Peyer's patch (tissue), 4 donors: ENCODE results near the gene PROZ.

ENCODE experiments used
- CTCF ChIP-seq, 6 experiments: fragments of 450-650 bp in 4 of 6; fragments of 200-600 bp in 2 of 6; sonication (generic) in 1 of 6; IDR thresholded peaks; one replicate each; pipeline ENCODE4 v1.5.1; 2017 to 2019; ENCODE audit warnings: antibody characterized with exemption in 6 of 6, mild to moderate bottlenecking in 3 of 6, moderate library complexity in 1 of 6
- POLR2A ChIP-seq, 2 donors: fragments of 450-650 bp; IDR thresholded peaks; one replicate each; pipeline ENCODE4 v1.5.1; 2017; ENCODE audit warnings: antibody characterized with exemption in 2 of 2, mild to moderate bottlenecking in 2 of 2, moderate library complexity in 2 of 2

DNA sequence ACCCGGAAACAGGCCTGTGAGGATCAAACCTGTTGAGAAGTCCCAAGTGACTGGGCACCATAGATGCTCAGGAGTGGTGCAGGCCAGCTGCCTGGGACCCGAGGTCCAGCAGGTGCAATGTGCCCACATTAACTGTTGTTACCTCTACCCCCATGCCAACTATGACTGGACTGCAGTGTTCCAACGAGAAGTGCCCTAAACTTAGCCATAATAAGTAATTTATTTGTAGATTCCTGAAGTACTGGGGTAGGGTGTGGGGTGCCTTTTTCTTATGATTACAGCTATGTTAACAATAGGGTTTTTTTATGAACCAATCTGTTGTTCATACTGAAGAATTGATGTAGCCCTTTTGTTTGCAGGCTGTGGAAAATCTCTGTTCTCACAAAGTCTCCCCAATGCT lies 60.1 kb downstream of the PROZ start:
- TF ChIP-seq CTCF (IDR thresholded peaks at IDR 0.05) (no peak), POLR2A (IDR thresholded peaks at IDR 0.05) (no peak)
